ENCODE measurements around the gene RIN1. TPM values are rescaled to one million over a fixed set of nuclear protein-coding genes. Genes with fewer than 3 reads are reported as not detected.

Gene RIN1
- total RNA-seq, 2 experiments from 2014 or later: 1.3 TPM

DNA sequence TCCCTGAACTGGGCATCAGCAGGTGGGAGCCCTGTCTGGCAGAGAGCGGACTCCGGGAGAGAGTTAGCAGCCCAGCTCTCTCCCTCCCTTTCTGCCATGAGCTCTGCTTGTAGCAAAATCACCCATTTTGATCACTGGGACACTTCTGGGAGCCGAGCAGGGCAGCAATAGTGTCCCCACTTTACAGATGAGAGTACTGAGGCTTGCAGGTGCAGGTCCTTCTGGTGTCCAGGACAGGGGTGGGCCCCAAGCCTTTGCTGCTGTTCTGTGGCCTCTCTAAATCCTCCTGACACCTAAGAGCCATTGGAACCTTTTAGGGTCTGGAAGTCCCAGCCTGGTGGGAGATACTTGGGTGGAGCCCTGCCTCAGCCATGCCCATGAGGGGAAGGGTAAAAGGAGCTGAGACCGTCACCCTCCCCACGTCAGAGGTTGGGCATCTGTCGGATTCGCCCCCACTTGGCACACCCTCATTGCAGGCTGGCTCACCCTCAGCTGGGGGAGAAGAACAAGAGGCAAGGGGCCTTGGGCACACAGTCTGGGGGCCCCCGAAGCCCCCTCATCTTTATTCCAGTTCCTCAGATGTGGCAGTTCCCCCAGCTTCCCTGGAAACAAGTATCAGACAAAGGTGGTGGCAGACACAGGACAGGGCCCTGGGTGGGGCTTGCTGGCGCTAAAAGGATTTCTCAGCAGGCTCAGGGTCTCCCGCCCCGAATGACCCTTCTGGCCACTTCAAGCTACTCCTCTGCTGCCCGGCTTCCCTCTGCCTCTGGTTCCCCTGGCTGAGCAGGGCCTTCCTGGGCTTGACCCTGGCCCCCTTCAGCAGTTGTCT lies 4.5 kb downstream of the RIN1 start:
- Mint-ChIP-seq H3K4me3 (no peak overlapping the region), H3K36me3 (ENCODE audit: low read depth) (peaks cover 4% of the 10 kb centered on the region), H3K9me3 (ENCODE audit: insufficient read depth) (no peaks in the 10 kb centered on the region), H3K27me3 (ENCODE audit: low read depth) (no peaks in the 10 kb centered on the region), H3K4me1 (ENCODE audit: low read depth) (peaks cover 40% of the 10 kb centered on the region), H3K27ac (no peak overlapping the region)
- ATAC-seq: no peak
- POLR2A ChIA-PET: interaction anchor here (1.5 to 1.6 kb wide), 2 partner anchors 19 to 41 kb away, joined by 4 to 9 read pairs; no protein-coding TSS in a partner anchor
- no peak for DNase-seq
- CTCF ChIA-PET: interaction anchor here (0.9 to 8.7 kb wide), 6 partner anchors 9 to 57 kb away, joined by 3 to 194 read pairs (median 4); partner anchors contain the start of gene BRMS1

- DNase-seq: no peak
- Mint-ChIP-seq H3K4me1 (ENCODE audit: low read depth) (peaks cover 38% of the 10 kb centered on the region), H3K27me3 (ENCODE audit: low read depth) (no peaks in the 10 kb centered on the region), H3K9me3 (ENCODE audit: insufficient read depth) (no peaks in the 10 kb centered on the region), H3K27ac (no peak overlapping the region), H3K4me3 (no peak overlapping the region), H3K36me3 (ENCODE audit: low read depth) (no peaks in the 10 kb centered on the region)
- no peak for ATAC-seq
- CTCF ChIA-PET: interaction anchor here (0.9 to 8.7 kb wide), 6 partner anchors 9 to 58 kb away, joined by 3 to 194 read pairs (median 4); partner anchors contain the start of gene BRMS1
- POLR2A ChIA-PET: interaction anchor here (1.5 kb wide), 1 partner anchor 41 kb away, joined by 4 read pairs; no protein-coding TSS in a partner anchor
Observed at GRCh38 chr11:66330931-66331330, 5.3 kb downstream of the RIN1 start.

DNA sequence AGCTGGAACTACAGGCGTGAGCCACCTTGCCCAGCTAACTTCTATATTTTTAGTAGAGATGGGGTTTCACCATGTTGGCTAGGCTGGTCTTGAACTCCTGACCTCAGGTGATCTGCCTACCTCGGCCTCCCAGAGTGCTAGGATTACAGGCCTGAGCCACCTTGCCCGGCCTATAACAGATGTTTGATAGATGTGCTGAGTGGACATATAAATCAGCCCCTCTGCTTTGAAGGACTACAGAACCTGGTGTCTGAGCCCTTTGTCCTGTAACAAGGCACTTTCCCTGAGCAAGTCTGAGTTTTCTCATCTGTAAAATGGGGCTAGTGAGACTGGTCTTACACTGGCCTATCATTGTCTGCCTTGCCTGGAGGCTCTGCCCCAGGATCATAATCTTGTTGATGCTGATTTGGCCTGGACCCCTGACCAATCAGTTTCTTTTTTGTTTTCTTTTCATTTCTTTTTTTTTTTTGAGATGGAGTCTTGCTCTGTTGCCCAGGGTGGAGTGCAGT lies 7.0 kb downstream of the RIN1 start:
- ATAC-seq (no peak), DNase-seq (no peak)
- Mint-ChIP-seq H3K9me3 (ENCODE audit: insufficient read depth) (no peaks in the 10 kb centered on the region), H3K4me1 (ENCODE audit: low read depth) (peaks cover 48% of the 10 kb centered on the region), H3K4me3 (no peak overlapping the region), H3K36me3 (ENCODE audit: low read depth) (no peaks in the 10 kb centered on the region), H3K27me3 (ENCODE audit: low read depth) (no peaks in the 10 kb centered on the region), H3K27ac (no peak overlapping the region)
- ChIA-PET POLR2A (interaction anchor here (2.2 kb wide), 1 partner anchor 16 kb away, joined by 20 read pairs; no protein-coding TSS in a partner anchor), CTCF (interaction anchor here (0.7 to 8.7 kb wide), 8 partner anchors 9 to 57 kb away, joined by 3 to 194 read pairs (median 3); partner anchors contain the start of genes CD248, TMEM151A and YIF1A)

GRCh38 chr11:66328302-66329144 lies 7.7 kb downstream of the RIN1 start:
- peak; percentile 85 for DNase-seq
- CTCF ChIA-PET: interaction anchor here (0.7 to 8.7 kb wide), 8 partner anchors 10 to 58 kb away, joined by 3 to 194 read pairs (median 3); partner anchors contain the start of genes CD248, TMEM151A and YIF1A
- POLR2A ChIA-PET: interaction anchor here (2.2 kb wide), 1 partner anchor 15 kb away, joined by 20 read pairs; no protein-coding TSS in a partner anchor
- Mint-ChIP-seq H3K4me3 (peak overlapping the region; percentile 4), H3K27me3 (ENCODE audit: low read depth) (no peaks in the 10 kb centered on the region), H3K4me1 (ENCODE audit: low read depth) (peaks cover 55% of the 10 kb centered on the region), H3K27ac (peak overlapping the region; percentile 85), H3K9me3 (ENCODE audit: insufficient read depth) (no peaks in the 10 kb centered on the region), H3K36me3 (ENCODE audit: low read depth) (no peaks in the 10 kb centered on the region)
- ATAC-seq: peak; percentile 78

DNA sequence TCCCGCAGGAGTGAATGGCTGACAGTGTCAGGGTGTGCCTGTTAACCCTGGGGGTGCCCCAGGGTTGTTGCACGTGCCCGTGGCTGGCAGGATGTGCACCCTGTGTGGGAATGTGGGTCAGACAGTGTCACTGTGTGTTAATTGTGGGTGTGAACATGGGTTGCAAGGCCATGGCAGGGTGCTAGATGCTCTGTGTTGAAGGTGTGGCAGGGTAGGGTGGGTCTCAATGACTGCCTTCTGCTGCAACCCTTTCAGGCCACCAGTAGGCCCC lies 8.3 kb downstream of the RIN1 start:
- ChIA-PET CTCF (no interaction called here), POLR2A (no interaction called here)
- Mint-ChIP-seq H3K4me1 (ENCODE audit: low read depth) (peaks cover 61% of the 10 kb centered on the region), H3K9me3 (ENCODE audit: insufficient read depth) (no peaks in the 10 kb centered on the region), H3K27me3 (ENCODE audit: low read depth) (no peaks in the 10 kb centered on the region), H3K4me3 (no peak overlapping the region), H3K36me3 (ENCODE audit: low read depth) (no peaks in the 10 kb centered on the region), H3K27ac (peak overlapping the region; percentile 85)
- DNase-seq (peak; percentile 60), ATAC-seq (peak; percentile 54)

DNA sequence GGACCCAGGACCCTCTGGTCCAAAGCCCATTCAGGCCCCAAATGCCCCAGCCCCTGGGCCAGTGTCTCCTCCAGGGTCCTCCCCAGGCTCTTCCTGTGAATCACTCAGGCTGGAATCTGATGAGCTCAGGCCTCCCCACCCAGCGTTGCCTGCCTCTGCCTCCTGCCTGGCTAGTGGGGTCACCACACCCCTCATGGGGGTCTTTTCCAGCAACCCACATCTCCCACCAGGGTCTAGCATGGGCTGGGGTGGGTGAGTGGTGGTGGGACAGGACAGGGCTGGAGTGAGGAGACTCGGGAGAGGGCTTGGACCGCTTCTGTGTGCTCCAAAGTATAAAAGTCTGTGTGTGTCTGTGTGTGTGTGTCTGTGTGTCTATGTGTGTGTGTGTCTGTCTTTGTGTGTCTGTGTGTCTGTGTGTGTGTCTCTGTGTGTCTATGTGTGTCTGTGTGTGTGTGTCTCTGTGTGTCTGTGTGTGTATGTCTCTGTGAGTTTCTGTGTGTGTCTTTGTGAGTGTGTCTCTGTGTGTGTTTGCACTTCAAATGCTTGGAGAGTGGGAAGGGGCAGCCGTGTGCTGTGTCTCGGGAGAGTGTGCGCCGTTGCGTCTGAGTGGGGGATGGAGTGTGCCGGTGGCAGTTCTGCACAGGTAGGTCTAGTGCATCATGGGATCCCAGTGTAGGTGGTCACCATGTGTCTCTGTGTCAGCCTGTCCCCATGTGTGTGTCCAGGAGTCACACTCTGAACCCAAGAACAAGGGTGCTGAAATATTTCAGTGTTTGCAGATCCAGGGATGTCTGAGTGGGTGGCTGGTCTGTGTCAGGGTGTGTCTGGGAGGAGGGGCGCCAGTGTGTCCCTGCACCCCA lies 8.8 kb downstream of the RIN1 start:
- H3K27me3 Mint-ChIP-seq (ENCODE audit: low read depth): no peaks in the 10 kb centered on the region
- DNase-seq: no peak
- POLR2A ChIA-PET: interaction anchor here (0.6 to 3.0 kb wide), 4 partner anchors 8 to 17 kb away, joined by 3 to 45 read pairs (median 21); partner anchors contain the start of genes BRMS1, CD248 and RIN1
- H3K27ac Mint-ChIP-seq: peak overlapping the region; percentile 85
- CTCF ChIA-PET: interaction anchor here (1.0 to 3.8 kb wide), 7 partner anchors 9 to 59 kb away, joined by 3 to 87 read pairs (median 4); partner anchors contain the start of genes CD248, RIN1 and SLC29A2
- peaks cover 66% of the 10 kb centered on the region for H3K4me1 Mint-ChIP-seq (ENCODE audit: low read depth)
- ATAC-seq: no peak
- H3K9me3 Mint-ChIP-seq (ENCODE audit: insufficient read depth): no peaks in the 10 kb centered on the region
- H3K4me3 Mint-ChIP-seq: no peak overlapping the region
- no peaks in the 10 kb centered on the region for H3K36me3 Mint-ChIP-seq (ENCODE audit: low read depth)

DNA sequence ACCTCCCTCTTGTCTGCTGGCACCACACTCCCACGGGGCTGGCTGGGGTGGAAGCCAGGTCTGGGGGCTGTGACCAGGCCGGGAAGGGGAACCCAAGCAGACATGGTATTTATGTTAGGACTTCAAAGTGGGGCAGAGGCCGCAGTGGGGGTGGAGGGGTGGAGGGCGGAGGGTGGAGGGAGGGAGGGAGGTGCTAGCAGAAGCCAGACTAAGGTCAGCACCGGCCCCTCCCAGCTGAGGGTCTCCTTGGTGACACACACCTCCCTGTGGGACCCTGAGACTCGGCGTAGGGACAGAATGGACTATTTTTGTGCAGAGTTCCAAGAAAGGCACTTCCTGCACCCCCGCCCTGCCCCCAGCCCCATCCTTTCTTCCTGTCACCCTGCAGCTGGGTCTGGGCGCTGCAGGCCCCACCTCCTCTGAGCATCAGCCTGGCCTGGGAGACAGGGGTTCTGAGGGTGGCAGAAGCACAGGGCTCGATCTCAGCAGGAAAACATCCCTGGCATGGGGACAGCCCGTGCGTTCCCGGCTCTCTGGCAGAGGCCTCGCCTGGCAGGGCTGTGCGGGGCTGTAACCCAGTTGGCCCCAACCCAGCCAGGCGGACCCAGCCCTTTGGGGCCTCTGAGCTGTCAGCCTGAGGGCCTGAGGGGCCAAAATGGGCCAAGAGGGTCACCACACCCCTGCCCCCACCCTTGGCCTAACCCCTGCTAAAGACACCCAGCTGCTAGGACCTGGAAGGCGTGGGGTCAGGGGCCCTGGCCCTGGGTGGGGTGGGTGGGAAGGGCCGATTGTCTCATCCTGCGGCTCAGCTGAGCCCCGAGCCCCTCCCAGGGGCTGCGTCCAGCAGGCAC lies 9.7 kb downstream of the RIN1 start:
- Mint-ChIP-seq H3K27ac (peak overlapping the region; percentile 98), H3K4me3 (peak overlapping the region; percentile 59), H3K36me3 (ENCODE audit: low read depth) (no peaks in the 10 kb centered on the region), H3K4me1 (ENCODE audit: low read depth) (peaks cover 73% of the 10 kb centered on the region), H3K9me3 (ENCODE audit: insufficient read depth) (no peaks in the 10 kb centered on the region), H3K27me3 (ENCODE audit: low read depth) (no peaks in the 10 kb centered on the region)
- DNase-seq: peak; percentile 86
- peak; percentile 61 for ATAC-seq
- ChIA-PET CTCF (interaction anchor here (1.0 to 3.8 kb wide), 7 partner anchors 9 to 60 kb away, joined by 3 to 87 read pairs (median 4); partner anchors contain the start of genes CD248, RIN1 and SLC29A2), POLR2A (interaction anchor here (0.6 to 3.0 kb wide), 4 partner anchors 9 to 18 kb away, joined by 3 to 45 read pairs (median 21); partner anchors contain the start of genes BRMS1, CD248 and RIN1)

DNA sequence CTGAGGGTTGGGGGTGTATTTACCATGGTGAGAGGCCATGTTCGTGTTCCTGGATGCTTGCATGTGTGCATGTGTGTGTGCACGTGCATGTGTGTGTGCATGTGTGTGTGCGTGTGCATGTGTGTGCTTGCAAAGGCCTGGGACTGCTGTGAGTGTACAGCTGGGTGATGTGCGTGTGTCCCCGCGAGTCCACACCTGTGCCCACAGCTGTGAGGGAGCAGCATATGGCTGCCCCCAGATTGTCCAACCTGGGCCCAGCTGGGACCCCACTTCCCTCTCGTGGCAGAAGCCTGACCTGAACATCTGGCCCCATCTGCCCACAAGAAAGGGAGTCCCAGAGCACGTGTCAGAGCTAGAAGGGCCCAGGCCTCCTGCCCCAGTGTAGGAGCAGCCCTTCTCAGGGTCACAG lies 11.0 kb downstream of the RIN1 start:
- peak; percentile 10 for ATAC-seq

GRCh38 chr11:66324664-66325063 lies 11.6 kb downstream of the RIN1 start:
- Mint-ChIP-seq H3K36me3 (ENCODE audit: low read depth) (peaks cover 8% of the 10 kb centered on the region), H3K27me3 (ENCODE audit: low read depth) (no peaks in the 10 kb centered on the region), H3K9me3 (ENCODE audit: insufficient read depth) (peaks cover 6% of the 10 kb centered on the region), H3K4me1 (ENCODE audit: low read depth) (peaks cover 81% of the 10 kb centered on the region), H3K27ac (peak overlapping the region; percentile 98), H3K4me3 (no peak overlapping the region)
- DNase-seq (no peak), ATAC-seq (no peak)
- CTCF ChIA-PET: interaction anchor here (3.8 kb wide), 1 partner anchor 12 kb away, joined by 87 read pairs; no protein-coding TSS in a partner anchor
- POLR2A ChIA-PET: interaction anchor here (0.6 to 3.0 kb wide), 3 partner anchors 9 to 12 kb away, joined by 3 to 45 read pairs (median 4); no protein-coding TSS in a partner anchor

More for the DNA sequence above, 11.0 kb downstream of the RIN1 start:
- DNase-seq: peak; percentile 32
- H3K27me3 Mint-ChIP-seq (ENCODE audit: low read depth): no peaks in the 10 kb centered on the region
- CTCF ChIA-PET: interaction anchor here (2.3 to 3.8 kb wide), 2 partner anchors 8 to 13 kb away, joined by 15 to 87 read pairs; partner anchors contain the start of gene CD248
- peak overlapping the region; percentile 59 for H3K4me3 Mint-ChIP-seq
- H3K27ac Mint-ChIP-seq: peak overlapping the region; percentile 98
- POLR2A ChIA-PET: interaction anchor here (3.0 kb wide), 1 partner anchor 13 kb away, joined by 45 read pairs; no protein-coding TSS in a partner anchor
- H3K9me3 Mint-ChIP-seq (ENCODE audit: insufficient read depth): peaks cover under 1% of the 10 kb centered on the region
- H3K36me3 Mint-ChIP-seq (ENCODE audit: low read depth): peaks cover 3% of the 10 kb centered on the region
- peaks cover 78% of the 10 kb centered on the region for H3K4me1 Mint-ChIP-seq (ENCODE audit: low read depth)
